Endothelial cell of umbilical vein (primary cell): ENCODE results near the gene ARL3. TPM values are rescaled to one million over a fixed set of nuclear protein-coding genes. Genes with fewer than 3 reads are reported as not detected.

Experiments
- BruUV-seq: library from RNA; stranded (reverse); fragments of 400-500 nt; replicated peaks from 2 replicates; lab custom pipeline; 2021; lab: Mats Ljungman, UMichigan
- CTCF ChIA-PET: fragments of 300-600, 350-600 bp; sonication (Branson Sonifier 250); formaldehyde crosslinking; loops from one replicate; lab custom pipeline; 2021; ENCODE audit warnings: antibody characterized with exemption, inconsistent platforms; lab: Charles Lee
- POLR2A ChIA-PET: fragments of 300-600, 350-600 bp; sonication (Branson Sonifier 250); formaldehyde crosslinking; loops from one replicate; lab custom pipeline; 2021; ENCODE audit warnings: antibody characterized with exemption, inconsistent platforms; lab: Charles Lee
- DNase-seq: peaks from one replicate; pipeline ENCODE4 v3.0.0-alpha.2; 2011; ENCODE audit warnings: low read depth, low spot score
- FAIRE-seq: peaks from 2 replicates; lab custom pipeline; 2011; peaks lifted over from hg19 to GRCh38; lab: Jason Lieb, UNC
- H2AFZ ChIP-seq: 2 replicates; pipeline ENCODE4 v1.6.0; 2012; ENCODE audit warnings: low read depth, low read length, control low read depth, inconsistent platforms
- H3K27ac ChIP-seq: 2 replicates; pipeline ENCODE4 v1.5.1; 2011; ENCODE audit warnings: low read depth, mild to moderate bottlenecking, control low read depth, low read length, moderate library complexity; ENCODE audit not compliant: insufficient read depth
- H3K27me3 ChIP-seq, 2 experiments: 2 replicates each; pipeline versions ENCODE4 v1.6.0 to v1.6.1; 2011; ENCODE audit warnings: low read length in 2 of 2, mixed read lengths in 1 of 2; ENCODE audit not compliant: control insufficient read depth in 2 of 2, insufficient read depth in 2 of 2
- H3K36me3 ChIP-seq, 2 experiments: 2 replicates in 1 of 2; 3 replicates in 1 of 2; pipeline ENCODE4 v1.5.1; 2011; ENCODE audit warnings: low read length in 2 of 2, mild to moderate bottlenecking in 1 of 2, moderate library complexity in 1 of 2; ENCODE audit not compliant: control insufficient read depth in 2 of 2, insufficient read depth in 2 of 2; ENCODE audit errors: extremely low read depth in 1 of 2
- H3K4me1 ChIP-seq: 3 replicates; pipeline ENCODE4 v1.5.1; 2011; ENCODE audit warnings: mild to moderate bottlenecking, low read length; ENCODE audit not compliant: control insufficient read depth, insufficient read depth; ENCODE audit errors: extremely low read depth
- H3K4me2 ChIP-seq: 2 replicates; pipeline ENCODE4 v1.6.1; 2011; ENCODE audit warnings: low read length, control low read depth, mixed read lengths; ENCODE audit not compliant: insufficient read depth
- H3K4me3 ChIP-seq, 3 experiments: fragments of 200-600 bp in 1 of 3; sonication (generic), shearing (Covaris generic) in 1 of 3; replicated peaks in 1 of 3; 2 replicates each; pipeline ENCODE4 v1.5.1; 2011 to 2016; ENCODE audit warnings: control low read depth in 3 of 3, low read length in 3 of 3, mild to moderate bottlenecking in 2 of 3, inconsistent platforms in 1 of 3, low read depth in 1 of 3, moderate library complexity in 1 of 3; ENCODE audit not compliant: insufficient read depth in 1 of 3
- H3K79me2 ChIP-seq: 2 replicates; pipeline ENCODE4 v1.6.0; 2012; ENCODE audit warnings: low read length, inconsistent platforms; ENCODE audit not compliant: control insufficient read depth, insufficient read depth
- H3K9ac ChIP-seq: replicated peaks from 2 replicates; pipeline ENCODE3; 2011; ENCODE audit warnings: low read length, control low read depth; ENCODE audit not compliant: insufficient read depth; ENCODE audit errors: extremely low read depth
- H3K9me1 ChIP-seq: replicated peaks from 3 replicates; pipeline ENCODE4 v1.6.0; 2011; ENCODE audit warnings: mild to moderate bottlenecking, low read length; ENCODE audit not compliant: control insufficient read depth, insufficient read depth; ENCODE audit errors: extremely low read depth
- H3K9me3 ChIP-seq: replicated peaks from 2 replicates; pipeline ENCODE4 v1.5.1; 2012; ENCODE audit warnings: low read length, inconsistent platforms; ENCODE audit not compliant: control insufficient read depth, insufficient read depth
- H4K20me1 ChIP-seq: replicated peaks from 2 replicates; pipeline ENCODE3; 2011; ENCODE audit warnings: mild to moderate bottlenecking, low read length; ENCODE audit not compliant: control insufficient read depth, insufficient read depth; ENCODE audit errors: extremely low read depth
- GATA2 ChIP-seq: IDR thresholded peaks from 2 replicates; pipeline ENCODE4 v1.7.0; 2011; ENCODE audit warnings: low read depth, mild to moderate bottlenecking, moderate library complexity, mixed read lengths, low read length; ENCODE audit not compliant: insufficient read length, insufficient read depth
- JUN ChIP-seq: IDR thresholded peaks from 2 replicates; pipeline ENCODE4 v1.6.1; 2011; ENCODE audit warnings: borderline replicate concordance, low read depth; ENCODE audit not compliant: insufficient read length, insufficient read depth
- MAX ChIP-seq: IDR thresholded peaks from 2 replicates; pipeline ENCODE4 v1.6.1; 2011; ENCODE audit not compliant: insufficient read depth, insufficient read length
- MYC ChIP-seq: IDR thresholded peaks from one replicate; pipeline ENCODE4 v1.6.1; 2011; ENCODE audit warnings: mild to moderate bottlenecking, low read depth, low read length
- POLR2A ChIP-seq: IDR thresholded peaks from 2 replicates; pipeline ENCODE4 v1.6.1; 2012; ENCODE audit warnings: low read depth, mild to moderate bottlenecking, control low read depth, low read length
- POLR2AphosphoS5 ChIP-seq: IDR thresholded peaks from 2 replicates; pipeline ENCODE4 v1.6.1; 2012; ENCODE audit warnings: low read depth, mild to moderate bottlenecking, control low read depth, low read length, moderate library complexity; ENCODE audit not compliant: insufficient read depth
- dilution Hi-C: fragments of 300-500 bp; cut with MboI; formaldehyde crosslinking; loops from one replicate; pipeline ENCODE4 v1.15.0; 2019; ENCODE audit warnings: low sequenced_read_pairs; ENCODE audit not compliant: extremely low pct_ligation_motif_present
- intact Hi-C: fragments of 100-400 bp; cut with micrococcal nuclease; formaldehyde crosslinking; loops from one replicate; pipeline ENCODE4 v1.10.0; 2022
- polyA plus RNA-seq, 4 experiments: library from polyadenylated mRNA; depleted of rRNA in 3 of 4; stranded (reverse) in 3 of 4; unstranded in 1 of 4; fragments of >200 nt; gene quantifications; 2 replicates each; pipeline versions ENCODE4 v1.2.1 to v1.2.3, GENCODE V29; 2011 to 2012; ENCODE audit warnings: missing spikeins in 1 of 4
- total RNA-seq: library from RNA; stranded (reverse); gene quantifications from 2 replicates; pipeline ENCODE4 v1.2.3, GENCODE V29; 2021
- TF ChIP-seq, protein P1 (sequence below), 2 donors: IDR thresholded peaks; 1 replicate in 1 of 2; 2 replicates in 1 of 2; pipeline ENCODE4 v1.5.1; 2011; ENCODE audit warnings: low read length in 2 of 2, mild to moderate bottlenecking in 2 of 2, moderate library complexity in 2 of 2, control low read depth in 1 of 2, inconsistent platforms in 1 of 2, low read depth in 1 of 2; ENCODE audit not compliant: insufficient read depth in 1 of 2; ENCODE audit errors: extremely low read depth in 1 of 2

The ARL3 gene
- total and polyA plus RNA-seq, 2 donors (not counting 3 experiments of a cell fraction or from before 2014, with no cell fraction given), result 6.6 to 11.0 TPM

DNA sequence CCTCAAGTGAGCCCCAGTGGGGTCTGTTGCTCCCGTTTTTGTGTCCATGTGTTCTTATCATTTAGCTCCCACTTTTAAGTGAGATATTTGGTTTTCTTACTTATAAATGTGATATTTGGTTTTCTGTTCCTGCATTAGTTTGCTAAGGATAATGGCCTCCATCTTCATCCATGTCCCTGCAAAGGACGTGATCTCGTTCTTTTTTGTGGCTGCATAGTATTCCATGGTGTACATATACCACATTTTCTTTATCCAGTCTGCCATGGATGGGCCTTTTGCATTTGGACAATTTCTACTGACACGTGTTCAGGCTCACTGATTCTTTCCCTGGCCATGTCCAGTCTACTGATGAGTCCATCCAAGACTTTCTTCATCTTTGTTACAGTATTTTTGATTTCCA is 9.8 kb upstream of the ARL3 start:
- no peak for TF ChIP-seq JUN
- TF ChIP-seq, protein P1, sequence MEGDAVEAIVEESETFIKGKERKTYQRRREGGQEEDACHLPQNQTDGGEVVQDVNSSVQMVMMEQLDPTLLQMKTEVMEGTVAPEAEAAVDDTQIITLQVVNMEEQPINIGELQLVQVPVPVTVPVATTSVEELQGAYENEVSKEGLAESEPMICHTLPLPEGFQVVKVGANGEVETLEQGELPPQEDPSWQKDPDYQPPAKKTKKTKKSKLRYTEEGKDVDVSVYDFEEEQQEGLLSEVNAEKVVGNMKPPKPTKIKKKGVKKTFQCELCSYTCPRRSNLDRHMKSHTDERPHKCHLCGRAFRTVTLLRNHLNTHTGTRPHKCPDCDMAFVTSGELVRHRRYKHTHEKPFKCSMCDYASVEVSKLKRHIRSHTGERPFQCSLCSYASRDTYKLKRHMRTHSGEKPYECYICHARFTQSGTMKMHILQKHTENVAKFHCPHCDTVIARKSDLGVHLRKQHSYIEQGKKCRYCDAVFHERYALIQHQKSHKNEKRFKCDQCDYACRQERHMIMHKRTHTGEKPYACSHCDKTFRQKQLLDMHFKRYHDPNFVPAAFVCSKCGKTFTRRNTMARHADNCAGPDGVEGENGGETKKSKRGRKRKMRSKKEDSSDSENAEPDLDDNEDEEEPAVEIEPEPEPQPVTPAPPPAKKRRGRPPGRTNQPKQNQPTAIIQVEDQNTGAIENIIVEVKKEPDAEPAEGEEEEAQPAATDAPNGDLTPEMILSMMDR (IDR thresholded peaks at IDR 0.05; ENCODE audit: extremely low read depth in 1 of 2, insufficient read depth in 1 of 2, low read depth in 1 of 2, low read length in 2 of 2), result no peak
- no peak for TF ChIP-seq MAX
- no peak for TF ChIP-seq GATA2
- TF ChIP-seq POLR2A, result no peak
- TF ChIP-seq POLR2AphosphoS5, result no peak
- no peak for TF ChIP-seq MYC
- CTCF ChIA-PET, result interaction anchor here (1.2 to 5.2 kb wide), 2 partner anchors 19 to 178 kb away, joined by 3 to 62 read pairs; no protein-coding TSS in a partner anchor

More for the DNA sequence above, 9.8 kb upstream of the ARL3 start:
- DNase-seq (no peak), FAIRE-seq (no peak)
- no peaks in the 10 kb centered on the region for H3K27me3 ChIP-seq
- peaks cover 5% of the 10 kb centered on the region for H3K4me1 ChIP-seq
- H3K9me3 ChIP-seq, result no peaks in the 10 kb centered on the region
- H3K36me3 ChIP-seq, result no peaks in the 10 kb centered on the region
- no peaks in the 10 kb centered on the region for H4K20me1 ChIP-seq
- no peak overlapping the region for H3K27ac ChIP-seq
- no peak overlapping the region for H3K4me3 ChIP-seq
- no peak overlapping the region for H3K9ac ChIP-seq
- H2AFZ ChIP-seq, result no peak overlapping the region
- H3K9me1 ChIP-seq, result no peaks in the 10 kb centered on the region
- intact Hi-C loops, result no loop called here
- H3K79me2 ChIP-seq, result no peaks in the 10 kb centered on the region
- no TSS peak for BruUV-seq
- H3K4me2 ChIP-seq, result no peak overlapping the region
- POLR2A ChIA-PET, result no interaction called here
- dilution Hi-C loops, result no loop called here
